ENCODE measurements around the gene CIDEB.

Gene CIDEB

DNA sequence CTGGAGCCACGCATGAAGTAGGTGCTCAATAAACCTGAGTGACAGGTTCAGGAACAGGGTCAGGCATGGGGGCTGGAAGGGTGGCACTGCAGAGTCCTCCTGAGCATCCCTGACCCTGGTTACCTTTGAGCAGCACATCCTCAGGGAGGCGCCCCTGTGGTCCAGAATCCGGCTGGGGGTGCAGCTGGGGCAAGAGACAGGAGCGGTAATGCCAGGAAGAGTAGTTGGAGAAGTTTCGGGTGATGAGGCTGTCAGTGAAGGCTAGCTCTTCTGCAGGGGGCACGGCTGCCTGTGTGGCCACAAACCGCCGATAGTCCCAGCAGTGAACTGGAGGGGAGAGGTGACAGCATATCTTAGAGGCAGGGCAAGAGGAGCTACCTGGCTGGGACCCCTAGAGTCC is 38.4 kb downstream of the CIDEB start:
- no peak for FAIRE-seq

DNA sequence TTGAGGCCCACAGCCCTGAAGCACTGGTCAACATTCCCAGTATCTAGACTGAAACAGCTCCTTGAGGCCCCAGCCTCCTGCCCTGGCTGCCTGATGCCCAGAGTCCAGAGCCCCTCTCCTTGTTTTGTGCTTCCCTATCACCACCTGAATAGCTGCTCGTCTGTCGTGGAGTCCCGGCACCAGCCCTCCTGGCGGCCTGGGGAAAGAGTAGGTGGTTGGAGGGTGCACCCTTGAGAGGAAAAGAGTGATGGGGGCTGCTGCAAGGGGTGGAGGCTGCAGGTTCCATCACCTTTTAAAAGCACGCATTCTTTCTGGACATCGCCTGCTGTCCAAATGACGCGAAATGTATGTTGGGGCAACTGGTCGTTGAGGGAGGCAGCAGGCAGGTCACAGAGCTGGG is 39.6 kb downstream of the CIDEB start:
- FAIRE-seq = no peak

DNA sequence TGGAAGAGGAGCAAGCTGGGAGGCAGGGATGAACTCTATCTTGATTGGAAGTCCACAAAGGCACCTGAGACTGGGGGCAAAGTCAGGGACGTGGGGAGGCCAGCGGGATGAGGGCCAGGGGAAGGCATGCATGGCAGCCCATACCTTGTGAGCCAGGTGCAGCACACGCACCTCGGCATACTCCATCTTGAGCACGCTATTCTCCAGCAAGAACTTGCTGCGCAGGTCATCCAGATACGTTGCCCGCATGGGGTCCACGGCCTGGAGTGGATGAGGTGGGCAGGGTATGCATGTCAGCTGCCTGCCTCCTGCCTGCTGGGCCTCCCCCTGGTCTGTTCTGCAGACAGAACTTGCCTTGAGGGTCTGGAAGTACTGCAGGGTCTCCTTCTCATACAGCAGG is 40.3 kb downstream of the CIDEB start:
- FAIRE-seq = no peak

- FAIRE-seq = no peak
These were observed 41.2 kb downstream of the CIDEB start for GRCh38 chr14:24266344-24267244.

- FAIRE-seq = no peak
These were observed 43.5 kb downstream of the CIDEB start for GRCh38 chr14:24264298-24264697.

GRCh38 chr14:24263848-24264247 is 43.9 kb downstream of the CIDEB start:
- FAIRE-seq = no peak

DNA sequence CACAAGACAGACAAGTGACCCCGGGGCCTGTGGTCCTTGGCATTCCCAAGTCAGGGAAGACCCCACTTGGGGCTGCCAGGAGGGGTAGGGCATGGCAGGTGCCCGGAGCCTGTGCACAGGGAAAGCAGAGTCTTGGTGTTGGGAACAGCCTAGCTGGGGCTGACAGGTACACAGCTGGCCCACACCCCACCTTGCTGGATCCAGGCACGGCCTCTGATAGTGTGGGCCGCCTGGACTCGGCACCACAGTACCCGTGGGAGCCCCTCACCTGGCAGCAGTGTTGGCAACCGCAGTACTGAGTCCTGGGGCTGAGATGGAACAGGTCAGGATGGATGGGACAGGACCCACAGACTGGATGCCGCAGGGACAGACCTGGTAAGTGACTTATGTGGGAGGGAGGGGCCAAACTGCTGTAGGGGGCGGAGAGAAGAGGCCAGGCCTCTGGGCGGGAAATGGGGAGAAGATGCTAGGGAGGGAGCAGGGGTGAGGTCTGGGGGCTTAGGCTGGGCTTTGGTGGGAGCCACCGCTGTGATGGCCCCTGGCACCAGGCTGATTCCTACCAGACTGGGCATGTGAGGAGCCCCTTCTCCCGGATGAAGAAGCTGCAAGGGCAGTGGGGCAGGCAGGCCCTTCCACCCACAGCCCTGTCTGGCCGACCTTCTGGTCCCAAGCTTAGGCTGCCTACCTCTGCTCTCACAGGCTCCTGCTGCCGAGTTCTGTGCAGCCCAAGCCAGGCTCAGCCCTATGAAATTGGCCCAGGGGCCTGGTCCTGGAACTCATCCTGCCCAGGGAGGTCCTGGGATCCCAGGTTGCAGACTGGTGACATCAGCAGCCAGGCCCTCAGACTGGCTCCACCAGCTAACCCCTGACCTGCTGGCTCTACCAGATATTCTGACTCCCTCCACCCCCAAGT is 44.7 kb downstream of the CIDEB start, which contains the start of gene TGM1:
TGM1 (minus strand) TSS at position 357 of the 913 bp plus-strand sequence. CDS start 825 bp downstream, outside the sequence.
- FAIRE-seq = no peak

DNA sequence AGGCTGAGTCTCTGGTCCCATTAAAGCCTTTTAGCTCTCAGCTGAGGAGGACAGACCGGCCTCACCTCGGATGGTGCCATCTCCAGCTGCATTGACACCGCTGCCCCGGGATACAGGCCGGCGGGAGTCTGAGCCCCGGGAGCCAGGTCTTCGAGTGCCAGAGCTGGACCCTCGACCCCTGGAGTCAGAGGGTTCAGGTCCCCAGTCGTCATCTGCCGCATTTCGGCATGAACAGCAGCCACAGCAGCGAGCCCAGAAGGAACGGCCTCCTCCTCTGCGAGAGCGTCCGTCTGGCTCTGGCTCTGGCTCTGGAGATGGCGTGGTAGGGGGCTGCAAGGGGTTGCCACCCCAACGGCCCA is 45.8 kb downstream of the CIDEB start:
- no peak for FAIRE-seq

DNA sequence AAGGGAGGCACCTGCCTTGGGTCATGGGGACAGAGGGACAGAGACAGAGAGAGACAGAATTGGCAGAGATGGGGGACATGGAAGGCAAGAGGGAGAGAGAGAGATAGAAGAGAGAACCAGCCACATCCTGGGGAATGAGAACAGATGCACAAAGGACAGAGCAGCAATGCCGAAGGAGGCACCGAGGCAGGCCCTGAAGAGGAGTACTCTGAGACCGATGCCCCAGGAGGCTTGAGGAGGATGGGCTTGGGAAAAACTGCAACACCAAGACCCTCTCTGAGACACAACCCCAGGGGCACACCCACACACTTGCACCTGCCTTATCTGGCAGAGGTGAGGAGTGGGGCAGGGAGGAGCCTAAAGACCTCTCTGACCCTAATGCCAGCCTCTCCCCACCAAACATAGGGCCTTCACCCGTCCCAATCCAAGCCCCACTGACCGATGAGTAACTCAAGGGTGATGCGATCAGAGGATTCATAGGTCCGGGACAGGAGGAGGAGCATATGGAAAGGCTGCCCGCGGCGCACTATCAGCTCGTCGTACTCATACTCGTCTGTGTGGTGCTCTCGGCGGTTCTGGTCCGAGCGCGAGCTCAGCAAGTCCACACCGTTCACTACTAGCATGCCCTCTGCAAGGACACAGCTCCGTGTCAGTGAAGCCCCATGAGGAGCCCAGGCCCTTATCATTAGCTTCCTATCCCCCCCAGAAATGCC is 46.4 kb downstream of the CIDEB start:
- no peak for FAIRE-seq

GRCh38 chr14:24260780-24261157 is 47.0 kb downstream of the CIDEB start:
- no peak for FAIRE-seq

GRCh38 chr14:24260026-24260779 is 47.6 kb downstream of the CIDEB start:
- no peak for FAIRE-seq

DNA sequence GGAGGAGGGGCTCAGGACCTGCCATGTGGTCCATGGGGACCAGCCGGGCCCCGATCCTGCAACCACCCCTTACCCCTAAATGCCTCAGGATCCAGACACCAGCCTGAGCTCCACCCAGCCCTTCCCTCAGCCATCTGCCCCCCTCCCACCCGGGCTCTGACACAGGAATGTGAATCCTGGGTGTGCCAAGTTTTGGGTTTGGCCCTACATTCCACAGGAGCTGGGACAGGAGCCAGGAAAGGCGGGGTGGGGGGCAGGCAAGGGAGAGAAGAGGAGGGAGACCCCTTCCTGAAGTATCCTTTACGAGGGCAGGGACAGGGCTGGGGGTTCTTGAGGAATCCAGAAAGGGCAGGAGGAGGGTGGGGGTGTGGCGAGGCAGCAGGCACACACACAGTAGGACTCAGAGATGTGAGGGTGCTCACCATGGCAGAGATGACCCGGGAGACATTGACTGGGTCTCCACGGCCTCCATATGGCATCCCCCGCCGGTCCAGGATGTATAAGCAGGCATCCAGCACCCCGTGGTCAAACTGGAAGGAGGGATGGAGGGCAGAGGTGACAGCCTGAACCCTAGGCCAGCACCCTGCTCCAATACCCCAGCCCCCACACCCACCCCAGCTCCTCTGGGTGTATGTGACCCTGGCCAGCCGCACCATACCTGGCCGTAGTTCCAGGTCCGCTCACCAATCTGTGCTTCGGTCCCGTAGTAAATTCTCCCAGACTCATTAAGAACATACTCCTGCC is 48.3 kb downstream of the CIDEB start:
- FAIRE-seq = no peak

DNA sequence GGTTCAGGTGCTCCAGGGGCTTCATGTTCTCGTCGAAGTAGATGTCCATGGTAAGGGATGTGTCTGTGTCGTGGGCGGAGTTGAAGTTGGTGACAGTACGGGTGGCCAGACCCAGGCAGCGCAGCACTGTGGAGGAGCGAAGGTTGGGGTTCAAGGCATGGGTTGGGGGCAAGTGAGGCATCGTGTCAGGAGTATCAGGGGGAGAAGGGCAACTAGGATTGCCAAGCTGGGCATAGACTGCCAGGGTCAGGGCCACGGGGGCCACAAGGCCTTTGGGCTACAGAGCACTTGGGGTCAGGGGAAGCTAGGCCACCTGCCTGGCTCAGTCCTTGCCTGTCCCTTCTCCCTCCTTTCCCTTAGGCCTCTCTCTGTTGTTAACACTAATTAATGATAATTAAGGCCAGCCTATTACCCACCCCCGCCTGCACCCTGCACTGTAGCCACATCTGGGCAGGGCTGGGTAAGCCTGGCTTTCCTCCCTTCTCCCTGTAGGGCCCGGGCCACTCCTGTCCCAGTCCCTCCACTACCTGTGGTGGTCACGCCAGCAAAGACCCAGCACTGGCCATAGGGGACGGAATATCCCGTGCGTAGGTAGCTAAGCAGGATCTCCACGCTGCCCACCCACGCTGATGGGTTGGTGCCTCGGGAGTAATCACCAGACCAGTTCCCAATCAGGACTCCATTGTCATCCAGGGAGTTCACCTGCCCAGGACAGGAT is 49.1 kb downstream of the CIDEB start:
- FAIRE-seq = no peak

- no peak for FAIRE-seq
These were observed 49.7 kb downstream of the CIDEB start for GRCh38 chr14:24258119-24258518.

DNA sequence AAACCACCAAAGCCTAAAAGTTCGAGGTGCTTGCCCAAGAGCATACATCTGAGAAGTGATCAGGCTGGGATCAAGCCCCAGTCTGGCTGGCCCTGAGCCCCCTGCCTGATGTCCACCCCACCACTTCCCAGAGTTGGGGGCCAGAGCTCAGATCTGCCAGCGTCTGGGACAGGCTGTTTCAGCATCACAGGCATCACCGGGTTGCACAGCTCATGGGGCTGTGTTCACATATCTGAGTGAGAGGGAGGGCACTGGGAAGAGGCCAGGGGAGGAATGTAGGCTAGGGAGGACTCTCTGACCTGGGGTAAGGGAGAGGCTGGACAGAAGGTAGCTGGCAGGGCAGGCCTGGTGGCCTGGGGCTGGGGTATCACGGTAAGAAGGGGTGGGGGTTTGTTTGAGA is 50.8 kb downstream of the CIDEB start:
- FAIRE-seq = no peak

DNA sequence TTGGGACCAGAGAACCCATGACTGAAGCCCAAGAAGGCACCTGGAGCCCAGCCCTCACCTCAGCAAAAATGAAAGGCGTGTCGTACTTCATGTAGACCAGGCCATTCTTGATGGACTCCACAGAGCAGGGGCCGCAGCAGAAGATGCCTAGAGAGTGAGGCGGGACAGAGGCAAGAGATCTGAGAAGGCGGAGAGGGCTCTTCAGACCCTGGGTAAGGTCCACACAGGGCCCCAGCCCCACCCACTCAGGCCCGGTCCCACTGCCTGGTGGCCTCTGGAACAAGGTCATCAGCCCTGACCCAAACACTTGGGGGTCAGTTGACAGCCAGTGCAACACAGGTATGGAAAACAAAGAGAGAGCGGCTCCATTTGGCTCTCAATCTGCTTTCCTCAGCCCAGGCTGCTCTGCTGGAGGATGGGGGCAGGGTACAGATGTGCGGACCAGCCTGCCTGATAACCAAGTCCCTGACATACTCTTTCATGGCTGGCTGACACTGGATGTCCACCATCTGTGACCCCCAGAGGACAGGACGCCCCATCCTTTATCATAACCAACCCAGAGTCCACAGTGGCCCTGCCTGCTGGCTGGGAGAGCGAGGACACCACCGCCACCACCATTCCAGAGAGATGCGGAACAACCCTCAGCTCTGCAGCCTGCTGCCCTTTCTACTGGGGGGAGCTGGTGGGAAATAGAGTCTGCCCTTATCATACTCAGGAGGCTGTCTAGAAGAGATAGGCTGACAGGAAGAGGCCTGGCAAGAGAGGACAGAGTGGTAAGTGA is 51.7 kb downstream of the CIDEB start:
- FAIRE-seq = no peak

GRCh38 chr14:24255438-24255837 is 52.3 kb downstream of the CIDEB start:
- FAIRE-seq = no peak
